Breast epithelium (tissue), 4 donors: ENCODE results near the gene WFIKKN2. TPM values are rescaled to one million over a fixed set of nuclear protein-coding genes. Genes with fewer than 3 reads are reported as not detected.
"Not testable (repeated sequence)": the region's sequence is repeated elsewhere in the genome, so short reads cannot be mapped to it uniquely, and the experiment has no call there.

Source experiments
- DNase-seq, 2 donors: peaks; one replicate each; pipeline ENCODE4 v3.0.0-alpha.2; 2019; ENCODE audit warnings: low spot score in 2 of 2
- H3K27ac ChIP-seq, 2 donors: fragments of 200-600 bp; sonication (generic) in 1 of 2; one replicate each; pipeline ENCODE4 v1.5.1; 2016 to 2019; ENCODE audit warnings: mild to moderate bottlenecking in 1 of 2
- H3K27me3 ChIP-seq, 2 donors: fragments of 200-600 bp; sonication (generic) in 1 of 2; one replicate each; pipeline versions ENCODE4 v1.5.1 to v1.6.0; 2017 to 2019; ENCODE audit warnings: control low read depth in 1 of 2, mild to moderate bottlenecking in 1 of 2
- H3K36me3 ChIP-seq: fragments of 200-600 bp; one replicate; pipeline ENCODE4 v1.5.1; 2019
- H3K4me1 ChIP-seq, 2 donors: fragments of 200-600 bp; sonication (generic); one replicate each; pipeline ENCODE4 v1.5.1; 2016 to 2019; ENCODE audit warnings: control low read depth in 1 of 2
- H3K4me3 ChIP-seq, 3 donors: fragments of 200-600 bp; sonication (generic); 1 replicate in 2 of 3; 2 replicates in 1 of 3; pipeline ENCODE4 v1.5.1; 2016 to 2019; ENCODE audit warnings: mild to moderate bottlenecking in 3 of 3, moderate library complexity in 2 of 3
- H3K9me3 ChIP-seq, 2 donors: fragments of 200-600 bp; sonication (generic) in 1 of 2; one replicate each; pipeline ENCODE4 v1.5.1; 2016 to 2019; ENCODE audit warnings: control low read depth in 1 of 2
- POLR2A ChIP-seq: fragments of 450-650 bp; IDR thresholded peaks from one replicate; pipeline ENCODE4 v1.6.1; 2016; ENCODE audit warnings: antibody characterized with exemption, mild to moderate bottlenecking, moderate library complexity
- POLR2AphosphoS5 ChIP-seq, 3 donors: sonication (generic); formaldehyde crosslinking; IDR thresholded peaks; one replicate each; pipeline ENCODE4 v1.6.1; 2017; ENCODE audit warnings: antibody characterized with exemption in 3 of 3
- intact Hi-C: fragments of 100-400 bp; cut with DNase I; formaldehyde crosslinking; loops from one replicate; pipeline ENCODE4 v1.15.1; 2023; ENCODE audit warnings: low total_unique reads
- total RNA-seq, 3 donors: library from RNA; depleted of rRNA; stranded (reverse); fragments of >200 nt; gene quantifications; one replicate each; pipeline ENCODE4 v1.1.0, GENCODE V29; 2016
- TF ChIP-seq, protein P1 (sequence below), 3 donors: fragments of 450-650 bp; IDR thresholded peaks; one replicate each; pipeline ENCODE4 v1.5.1; 2016 to 2017; ENCODE audit warnings: antibody characterized with exemption in 3 of 3, mild to moderate bottlenecking in 3 of 3, moderate library complexity in 3 of 3

WFIKKN2 gene
- total RNA-seq, 3 donors from 2014 or later, result not detected

DNA sequence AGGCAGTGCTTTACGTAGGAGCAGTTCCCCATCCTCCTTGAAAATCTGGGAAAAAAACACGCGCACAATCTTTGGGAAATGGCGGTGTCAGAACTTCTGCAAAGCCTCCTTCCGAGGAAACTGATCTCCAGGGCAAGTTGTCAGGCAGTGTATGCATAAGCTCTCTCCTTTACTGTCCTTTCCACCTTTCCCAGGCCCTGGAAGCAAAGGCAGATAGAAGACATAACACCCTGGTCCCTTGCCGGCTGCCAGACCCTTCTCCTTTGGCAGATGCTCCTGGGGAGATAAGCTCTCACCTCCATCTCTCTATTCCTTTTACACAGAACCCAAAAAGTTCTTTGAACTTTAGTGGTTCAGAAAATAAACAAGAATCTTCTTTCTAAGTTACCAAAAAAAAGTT is 18.4 kb downstream of the WFIKKN2 start:
- no peaks in the 10 kb centered on the region for H3K27me3 ChIP-seq
- H3K9me3 ChIP-seq, result no peaks in the 10 kb centered on the region
- intact Hi-C loops, result loop anchor here (5.0 kb wide), 1 partner anchor 99 kb away; no protein-coding TSS in a partner anchor
- TF ChIP-seq POLR2A (no peak), POLR2AphosphoS5 (IDR thresholded peaks at IDR 0.05) (no peak)
- TF ChIP-seq, protein P1, sequence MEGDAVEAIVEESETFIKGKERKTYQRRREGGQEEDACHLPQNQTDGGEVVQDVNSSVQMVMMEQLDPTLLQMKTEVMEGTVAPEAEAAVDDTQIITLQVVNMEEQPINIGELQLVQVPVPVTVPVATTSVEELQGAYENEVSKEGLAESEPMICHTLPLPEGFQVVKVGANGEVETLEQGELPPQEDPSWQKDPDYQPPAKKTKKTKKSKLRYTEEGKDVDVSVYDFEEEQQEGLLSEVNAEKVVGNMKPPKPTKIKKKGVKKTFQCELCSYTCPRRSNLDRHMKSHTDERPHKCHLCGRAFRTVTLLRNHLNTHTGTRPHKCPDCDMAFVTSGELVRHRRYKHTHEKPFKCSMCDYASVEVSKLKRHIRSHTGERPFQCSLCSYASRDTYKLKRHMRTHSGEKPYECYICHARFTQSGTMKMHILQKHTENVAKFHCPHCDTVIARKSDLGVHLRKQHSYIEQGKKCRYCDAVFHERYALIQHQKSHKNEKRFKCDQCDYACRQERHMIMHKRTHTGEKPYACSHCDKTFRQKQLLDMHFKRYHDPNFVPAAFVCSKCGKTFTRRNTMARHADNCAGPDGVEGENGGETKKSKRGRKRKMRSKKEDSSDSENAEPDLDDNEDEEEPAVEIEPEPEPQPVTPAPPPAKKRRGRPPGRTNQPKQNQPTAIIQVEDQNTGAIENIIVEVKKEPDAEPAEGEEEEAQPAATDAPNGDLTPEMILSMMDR (IDR thresholded peaks at IDR 0.05), result no peak
- no peak overlapping the region for H3K27ac ChIP-seq
- no peaks in the 10 kb centered on the region for H3K36me3 ChIP-seq
- no peaks in the 10 kb centered on the region for H3K4me1 ChIP-seq
- no peak for DNase-seq
- H3K4me3 ChIP-seq, result no peak overlapping the region

DNA sequence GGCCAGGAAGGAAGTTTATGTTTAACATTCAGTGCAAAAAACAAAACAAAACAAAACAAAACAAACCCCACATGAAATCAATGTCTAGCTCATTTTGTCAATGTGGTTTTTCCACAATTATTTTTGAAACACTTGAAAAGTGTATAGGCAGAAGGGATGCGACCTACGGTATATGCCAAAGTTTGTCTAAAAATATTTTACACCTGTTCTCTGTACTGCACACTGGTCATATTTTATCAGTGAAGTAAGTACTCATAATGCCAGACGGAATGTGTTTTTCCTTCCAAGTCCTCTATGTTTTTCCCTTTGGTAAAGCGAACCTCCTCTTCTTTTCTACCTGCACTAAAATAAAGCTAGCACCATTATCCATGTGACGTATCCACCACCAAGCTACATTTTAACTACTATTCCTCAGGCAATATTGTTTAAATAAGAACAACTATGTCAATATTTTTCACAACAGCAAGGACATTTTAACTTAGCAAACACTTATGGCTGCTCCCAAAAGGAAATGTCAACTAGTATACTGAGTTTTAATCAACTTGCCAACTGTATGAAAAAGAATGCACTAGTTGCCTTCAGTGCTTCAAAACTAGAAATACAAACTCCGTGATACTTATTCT is 20.4 kb downstream of the WFIKKN2 start:
- TF ChIP-seq POLR2A (no peak), POLR2AphosphoS5 (IDR thresholded peaks at IDR 0.05) (no peak)
- TF ChIP-seq, protein P1 (IDR thresholded peaks at IDR 0.05), result no peak
- Histone ChIP-seq H3K27ac (no peak overlapping the region), H3K4me3 (no peak overlapping the region), H3K36me3 (no peaks in the 10 kb centered on the region), H3K27me3 (no peaks in the 10 kb centered on the region), H3K4me1 (no peaks in the 10 kb centered on the region), H3K9me3 (no peaks in the 10 kb centered on the region)
- no peak for DNase-seq
- intact Hi-C loops, result no loop called here

DNA sequence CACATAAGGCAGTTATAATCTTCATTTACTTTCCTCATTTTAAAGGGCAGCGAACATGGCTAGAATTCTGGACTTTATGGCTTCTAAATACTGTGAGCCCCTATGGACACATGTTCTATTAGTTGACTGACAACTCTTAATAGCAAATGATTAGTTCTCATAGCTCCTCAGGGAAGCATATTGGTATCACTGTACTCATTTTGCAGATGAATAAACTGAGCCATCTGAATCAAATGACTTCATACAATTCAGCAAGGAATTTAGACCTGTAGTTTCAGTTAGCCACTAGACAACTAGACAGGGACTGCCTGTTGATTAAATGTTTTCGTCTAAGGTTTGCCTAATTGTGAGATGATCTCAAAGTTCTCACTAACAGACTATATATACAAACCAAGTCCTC is 21.0 kb downstream of the WFIKKN2 start:
- H3K4me3 ChIP-seq, result no peak overlapping the region
- intact Hi-C loops, result no loop called here
- no peaks in the 10 kb centered on the region for H3K27me3 ChIP-seq
- H3K9me3 ChIP-seq, result no peaks in the 10 kb centered on the region
- DNase-seq, result no peak
- no peak overlapping the region for H3K27ac ChIP-seq
- no peak for TF ChIP-seq POLR2AphosphoS5 (IDR thresholded peaks at IDR 0.05)
- no peaks in the 10 kb centered on the region for H3K36me3 ChIP-seq
- no peaks in the 10 kb centered on the region for H3K4me1 ChIP-seq

DNA sequence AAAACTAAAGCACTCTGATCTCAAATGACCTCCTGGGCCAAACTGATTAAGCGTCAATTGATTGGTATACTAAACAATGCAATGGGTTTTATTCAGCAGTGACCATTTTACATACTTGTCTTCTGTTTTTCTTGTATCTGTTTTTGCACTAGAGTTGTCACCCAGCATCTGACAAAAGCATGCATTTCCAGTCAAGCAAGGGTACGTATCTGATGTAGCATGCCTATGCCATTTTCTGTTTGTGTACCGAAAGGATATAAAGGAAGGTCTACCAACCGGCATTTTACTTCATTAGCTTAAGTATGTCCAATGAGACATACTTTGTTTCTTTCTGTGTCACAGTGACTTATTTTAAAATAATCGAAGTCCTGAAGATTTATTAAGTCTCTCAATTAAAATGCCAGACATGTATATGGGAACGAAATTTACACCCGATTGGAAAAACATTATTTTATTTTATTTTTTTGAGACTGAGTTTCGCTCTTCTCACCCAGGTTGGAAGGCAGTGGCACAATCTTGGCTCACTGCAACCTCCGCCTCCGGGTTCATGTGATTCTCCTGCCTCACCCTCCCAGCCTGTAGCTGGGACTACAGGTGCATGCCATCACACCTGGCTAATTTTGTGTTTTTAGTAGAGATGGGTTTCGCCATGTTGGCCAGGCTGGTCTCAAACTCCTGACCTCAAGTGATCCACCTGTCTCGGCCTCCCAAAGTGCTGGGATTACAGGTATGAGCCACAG is 23.3 kb downstream of the WFIKKN2 start:
- Histone ChIP-seq H3K4me3 (no peak overlapping the region), H3K27ac (no peak overlapping the region), H3K9me3 (no peaks in the 10 kb centered on the region), H3K36me3 (no peaks in the 10 kb centered on the region), H3K4me1 (no peaks in the 10 kb centered on the region), H3K27me3 (no peaks in the 10 kb centered on the region)
- intact Hi-C loops, result no loop called here
- TF ChIP-seq POLR2AphosphoS5 (IDR thresholded peaks at IDR 0.05) (no peak), POLR2A (no peak)
- TF ChIP-seq, protein P1 (IDR thresholded peaks at IDR 0.05), result no peak
- DNase-seq, result no peak

DNA sequence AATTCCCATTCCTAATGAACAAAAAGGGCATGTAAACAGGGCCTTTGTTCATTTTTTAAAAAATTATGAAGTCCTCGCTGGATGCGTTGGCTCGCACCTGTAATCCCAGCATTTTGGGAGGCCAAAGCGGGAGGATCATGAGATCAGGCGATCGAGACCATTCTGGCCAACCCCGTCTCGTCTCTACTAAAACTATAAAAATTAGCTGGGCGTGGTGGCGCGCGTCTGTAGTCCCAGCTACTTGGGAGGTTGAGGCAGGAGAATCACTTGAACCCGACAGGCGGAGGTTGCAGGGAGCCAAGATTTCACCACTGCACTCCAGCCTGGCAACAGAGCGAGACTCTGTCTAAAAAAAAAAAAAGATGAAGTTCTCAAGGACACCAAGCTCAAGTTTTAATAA is 24.3 kb downstream of the WFIKKN2 start:
- H3K27me3 ChIP-seq, H3K36me3 ChIP-seq, H3K27ac ChIP-seq, H3K9me3 ChIP-seq, H3K4me3 ChIP-seq, H3K4me1 ChIP-seq, DNase-seq, intact Hi-C loops: not testable (repeated sequence)

DNA sequence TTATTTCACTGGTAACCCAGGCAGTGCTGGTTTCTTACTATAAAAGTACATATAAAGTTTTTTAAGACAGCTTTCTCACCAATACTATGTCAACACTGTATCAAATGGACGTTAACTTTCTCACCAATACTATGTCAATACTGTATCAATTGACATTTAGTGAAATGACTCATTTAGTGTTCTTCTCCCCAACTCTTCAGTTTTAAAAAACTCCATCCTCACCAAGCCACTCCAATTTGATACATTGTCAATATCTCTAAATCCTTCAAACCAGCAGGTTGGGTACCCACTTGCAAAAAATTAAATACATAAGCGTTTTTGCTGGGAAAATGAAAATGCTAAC is 25.9 kb downstream of the WFIKKN2 start:
- peak overlapping the region; percentile 27 to 33 for H3K27ac ChIP-seq
- H3K27me3 ChIP-seq, result no peaks in the 10 kb centered on the region
- no peak for DNase-seq
- no peaks in the 10 kb centered on the region for H3K4me1 ChIP-seq
- no peaks in the 10 kb centered on the region for H3K36me3 ChIP-seq
- peak overlapping the region in 1 of 3 donors; percentile 29 for H3K4me3 ChIP-seq
- TF ChIP-seq POLR2A (no peak), POLR2AphosphoS5 (IDR thresholded peaks at IDR 0.05) (no peak)
- TF ChIP-seq, protein P1 (IDR thresholded peaks at IDR 0.05), result no peak
- intact Hi-C loops, result no loop called here
- no peaks in the 10 kb centered on the region for H3K9me3 ChIP-seq
